CD4-positive, alpha-beta T cell treated with Interferon gamma for 1 hour (primary cell): Measurements from ENCODE around the gene PPP6R1.

Experiments used
- DNase-seq: peaks from one replicate; pipeline ENCODE4 v3.0.0-alpha.2; 2020

PPP6R1 gene

DNA sequence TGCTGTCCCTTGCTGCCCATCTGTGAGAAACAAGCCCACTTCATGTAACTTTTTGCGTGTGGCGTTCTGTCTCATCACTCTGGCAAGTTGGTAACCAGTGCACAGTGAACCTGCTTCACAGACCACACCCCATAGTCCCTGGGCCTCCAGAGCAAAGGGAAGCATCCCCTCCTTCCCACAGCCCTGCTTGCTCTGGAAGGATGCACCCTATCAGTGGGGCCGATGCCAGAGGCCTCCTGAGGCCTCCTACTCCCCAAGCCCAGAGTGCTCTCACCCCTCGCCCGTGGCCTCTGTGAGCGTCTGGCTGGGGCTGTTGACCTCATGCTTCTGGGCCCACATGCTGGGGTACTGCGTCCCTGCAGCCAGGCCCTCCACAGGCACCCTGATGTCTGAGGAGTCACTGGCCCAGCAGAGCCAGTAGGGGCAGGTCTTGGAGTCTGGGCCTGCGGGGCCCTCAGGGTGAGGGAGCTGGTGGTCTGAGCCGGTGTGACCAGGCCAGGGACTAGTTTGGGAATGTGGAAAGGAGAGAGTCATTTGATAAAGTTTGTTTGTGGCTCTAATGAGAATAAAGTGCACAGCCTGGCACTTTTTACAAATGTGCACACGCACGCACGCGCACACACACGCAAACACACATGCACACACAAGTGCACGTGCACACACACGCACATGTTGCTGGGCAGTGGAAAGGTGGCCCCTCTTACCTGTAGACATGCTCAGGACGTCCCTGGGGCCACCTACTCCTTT lies 35.4 kb downstream of the PPP6R1 start:
- DNase-seq, result no peak

- DNase-seq, result no peak
These were observed 38.3 kb downstream of the PPP6R1 start for GRCh38 chr19:55220525-55220924.

- DNase-seq, result peak; percentile 60
These were observed 42.2 kb downstream of the PPP6R1 start for GRCh38 chr19:55216461-55217198.

GRCh38 chr19:55213547-55213946 lies 45.3 kb downstream of the PPP6R1 start:
- DNase-seq, result no peak

GRCh38 chr19:55212447-55212846 lies 46.4 kb downstream of the PPP6R1 start:
- DNase-seq, result peak; percentile 28

- DNase-seq, result no peak
These were observed 48.9 kb downstream of the PPP6R1 start for GRCh38 chr19:55209693-55210472.

DNA sequence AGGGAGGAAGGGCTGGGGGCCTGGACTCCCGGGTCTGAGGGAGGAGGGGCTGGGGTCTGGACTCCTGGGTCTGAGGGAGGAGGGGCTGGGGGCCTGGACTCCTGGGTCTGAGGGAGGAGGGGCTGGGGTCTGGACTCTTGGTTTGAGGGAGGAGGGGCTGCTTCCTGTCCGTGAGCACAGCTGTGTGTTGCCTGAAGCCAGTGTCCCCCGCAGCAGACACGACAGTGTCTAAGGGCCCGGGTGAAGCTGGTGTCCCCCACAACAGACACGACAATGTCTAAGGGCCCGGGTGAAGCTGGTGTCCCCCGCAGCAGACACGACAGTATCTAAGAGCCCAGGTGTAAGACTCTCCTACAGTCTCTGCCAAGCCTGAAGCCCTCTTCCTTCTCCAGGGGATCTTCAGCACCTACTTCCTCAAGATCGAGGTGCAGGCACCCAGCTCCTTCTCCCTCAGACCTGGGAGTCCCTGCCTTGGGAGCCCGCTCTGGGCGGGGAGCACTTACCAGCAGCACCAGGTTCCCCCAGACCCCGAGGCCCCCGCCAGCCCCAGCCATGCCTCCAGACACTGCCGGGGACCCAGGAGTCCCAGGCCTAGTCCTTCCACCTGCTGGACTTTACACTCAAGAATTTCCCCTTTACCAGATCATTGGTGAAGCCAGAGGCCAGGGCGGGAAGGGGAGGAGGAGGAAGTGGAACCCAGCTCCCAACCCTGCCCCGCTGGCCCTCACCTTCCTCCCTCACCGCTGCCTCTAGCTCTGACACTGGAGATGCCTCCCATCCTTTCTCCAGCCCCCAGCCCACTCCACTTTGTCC lies 49.7 kb downstream of the PPP6R1 start, which contains the start of gene PTPRH:
TSS of gene PTPRH (minus strand) at position 622 of the 813 bp plus-strand sequence. CDS start at position 554, 68 bp downstream.
- no peak for DNase-seq

DNA sequence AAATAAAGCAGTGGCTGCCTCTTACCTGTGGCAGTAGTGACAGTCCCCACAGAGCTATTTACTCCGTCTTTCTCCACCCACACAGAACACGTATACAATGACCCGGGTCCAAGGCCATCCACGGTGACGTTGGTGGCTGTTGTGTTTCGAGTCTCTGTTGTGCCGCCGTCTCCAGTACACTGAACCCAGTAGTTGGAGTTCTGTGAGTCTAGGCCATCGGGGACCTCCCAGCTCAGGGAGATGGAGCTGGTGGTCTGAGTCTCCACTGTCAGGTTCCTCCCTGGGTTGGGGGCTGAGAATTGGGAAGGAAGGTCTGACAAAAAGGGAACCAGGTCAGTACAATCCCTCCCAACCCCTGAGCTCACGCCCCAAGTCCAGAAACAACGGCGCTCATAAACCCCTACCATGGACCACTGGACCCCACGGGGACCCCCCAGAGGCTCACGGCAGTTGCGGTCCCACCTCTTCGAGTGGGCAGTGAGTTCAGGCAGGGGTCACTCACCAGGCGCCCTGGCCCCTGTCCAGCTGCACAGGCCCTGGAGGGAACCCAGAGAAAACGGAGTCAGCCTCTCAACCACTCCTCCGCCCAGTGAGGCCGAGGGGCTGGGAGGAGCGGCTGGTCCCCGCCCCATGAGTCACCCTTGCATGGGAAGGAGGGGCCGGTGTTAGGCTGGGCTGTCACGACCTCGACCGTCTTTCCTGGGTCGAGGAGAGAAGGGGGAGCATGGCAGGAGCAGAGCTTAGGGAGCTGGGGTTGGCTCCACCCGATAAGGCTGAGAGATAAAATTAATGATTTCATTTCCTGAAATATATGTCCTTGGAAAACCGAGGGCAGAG lies 51.9 kb downstream of the PPP6R1 start:
- peak; percentile 45 for DNase-seq

DNA sequence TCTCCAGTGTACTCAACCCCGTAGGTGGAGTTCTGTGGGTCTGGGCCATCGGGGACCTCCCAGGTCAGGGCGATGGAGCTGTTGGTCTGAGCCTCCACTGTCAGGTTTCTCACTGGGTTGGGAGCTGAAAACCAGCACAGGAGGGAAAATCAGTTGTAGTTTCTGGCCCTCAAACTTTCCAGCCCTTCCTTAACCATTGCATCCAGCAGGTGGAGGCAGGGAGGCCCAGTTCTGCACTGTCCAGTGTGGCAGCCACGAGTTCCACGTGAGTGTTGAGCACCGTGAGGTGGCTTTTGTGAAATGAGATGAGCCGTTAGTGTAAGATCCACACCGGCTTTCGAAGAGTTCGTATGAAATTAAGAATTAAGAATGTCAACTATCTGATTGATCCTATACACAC lies 56.6 kb downstream of the PPP6R1 start:
- DNase-seq, result peak; percentile 9

DNA sequence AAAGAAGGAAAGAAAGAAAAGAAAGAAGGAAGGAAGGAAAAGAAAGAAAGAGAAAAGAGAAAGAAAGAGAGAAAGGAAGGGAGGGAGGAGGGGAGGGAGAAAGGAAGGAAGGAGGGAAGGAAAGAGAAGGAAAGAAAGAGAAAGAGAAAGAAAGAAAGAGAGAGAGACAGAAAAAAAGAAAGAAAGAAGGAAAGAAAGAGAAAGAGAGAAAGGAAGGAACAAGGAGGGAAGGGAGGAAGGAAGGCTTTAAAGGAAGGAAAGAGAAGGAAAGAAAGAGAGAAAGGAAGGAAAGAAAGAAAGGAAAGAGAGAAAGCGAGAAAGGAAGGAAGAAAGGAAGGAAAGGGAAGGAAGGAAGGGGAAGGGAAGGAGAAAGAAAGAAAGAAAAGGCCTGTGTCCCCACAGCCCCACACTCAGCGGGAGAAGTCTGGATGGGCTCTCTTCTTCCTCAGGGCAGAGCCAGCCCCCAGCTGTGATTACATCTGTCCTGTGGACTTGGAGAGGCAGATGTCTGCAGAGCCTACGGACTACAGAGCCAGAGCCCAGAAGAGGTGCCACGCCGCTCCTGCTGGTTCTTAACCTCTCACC lies 59.1 kb downstream of the PPP6R1 start:
- DNase-seq, result no peak

- DNase-seq, result no peak
These were observed 60.2 kb downstream of the PPP6R1 start for GRCh38 chr19:55198651-55199050.

DNA sequence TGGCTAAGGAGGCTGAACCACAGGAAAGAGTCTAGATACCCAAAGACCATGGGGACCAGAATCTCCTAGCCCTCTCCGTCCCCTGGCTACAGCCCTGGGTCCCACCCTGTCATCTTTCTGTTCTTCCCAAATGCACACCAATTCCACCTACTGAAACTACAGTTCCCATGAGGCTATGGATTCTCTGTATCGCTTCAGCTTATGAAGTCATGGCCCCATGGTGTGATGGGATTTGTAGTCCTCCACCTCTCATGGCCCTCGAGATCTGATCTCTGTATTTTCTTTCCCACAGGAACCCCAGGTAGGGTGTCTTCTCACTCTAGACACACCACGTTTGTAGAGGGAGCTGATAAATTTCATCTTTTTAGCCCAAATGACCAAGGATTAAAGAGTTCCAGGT lies 61.3 kb downstream of the PPP6R1 start:
- no peak for DNase-seq

DNA sequence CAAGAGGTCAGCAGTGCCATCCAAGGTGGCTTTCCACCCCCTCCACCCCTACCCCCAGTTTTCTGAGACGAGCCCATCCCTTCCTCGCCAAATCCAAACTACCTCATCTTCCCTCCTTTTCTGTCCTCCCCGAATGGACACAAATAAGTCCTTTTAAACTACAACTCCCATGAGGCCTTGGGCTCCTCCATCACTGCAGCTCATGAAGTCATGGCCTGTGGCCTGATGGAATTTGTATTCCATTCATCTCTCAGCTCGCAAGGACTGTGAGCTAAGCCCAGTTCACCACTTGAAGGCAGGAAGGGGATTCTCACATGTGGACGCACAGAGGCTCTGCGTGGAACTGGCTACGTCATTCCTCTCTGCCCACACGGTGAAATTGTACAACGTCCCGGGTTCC lies 62.0 kb downstream of the PPP6R1 start:
- DNase-seq, result no peak

DNA sequence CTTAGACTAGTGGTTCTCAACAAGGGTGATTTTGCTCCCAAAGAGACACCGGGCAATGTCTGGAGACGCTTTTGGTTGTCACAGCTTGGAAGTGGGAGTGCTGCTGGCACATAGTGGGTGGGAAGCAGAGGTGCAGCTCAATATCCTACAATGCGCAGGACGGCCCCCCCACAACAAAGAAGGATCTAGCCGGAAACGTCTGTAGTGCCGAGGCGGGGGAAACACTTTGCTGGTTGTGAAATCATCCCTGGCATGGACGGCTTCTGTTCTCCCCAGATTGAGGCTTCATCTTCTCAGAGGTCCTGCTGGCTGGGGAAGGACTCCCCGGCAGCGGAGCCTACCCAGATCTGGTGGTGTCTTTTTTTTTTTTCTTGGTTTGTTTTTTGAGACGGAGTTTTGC lies 65.3 kb downstream of the PPP6R1 start:
- no peak for DNase-seq

GRCh38 chr19:55189403-55189835 lies 69.4 kb downstream of the PPP6R1 start:
- no peak for DNase-seq

DNA sequence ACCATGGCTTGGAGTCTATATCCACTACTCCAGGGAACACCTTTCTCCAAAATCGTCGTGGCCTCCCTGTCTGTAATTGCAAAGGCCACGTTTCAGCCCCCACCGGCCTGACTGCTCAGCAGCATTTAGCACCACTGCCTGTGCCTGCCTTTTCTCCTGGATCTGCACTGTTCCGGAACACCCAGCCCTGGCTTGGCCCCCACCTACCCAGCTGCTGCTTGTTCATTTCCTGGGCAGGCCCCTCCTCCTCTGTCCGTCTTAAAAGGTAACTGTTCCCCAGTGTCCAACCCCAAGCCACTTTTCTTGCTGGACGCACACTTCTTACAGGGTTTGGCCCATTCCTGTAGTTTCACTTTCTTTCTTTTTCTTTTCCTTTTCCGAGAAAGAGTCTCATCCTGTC lies 70.2 kb downstream of the PPP6R1 start:
- DNase-seq, result no peak

DNA sequence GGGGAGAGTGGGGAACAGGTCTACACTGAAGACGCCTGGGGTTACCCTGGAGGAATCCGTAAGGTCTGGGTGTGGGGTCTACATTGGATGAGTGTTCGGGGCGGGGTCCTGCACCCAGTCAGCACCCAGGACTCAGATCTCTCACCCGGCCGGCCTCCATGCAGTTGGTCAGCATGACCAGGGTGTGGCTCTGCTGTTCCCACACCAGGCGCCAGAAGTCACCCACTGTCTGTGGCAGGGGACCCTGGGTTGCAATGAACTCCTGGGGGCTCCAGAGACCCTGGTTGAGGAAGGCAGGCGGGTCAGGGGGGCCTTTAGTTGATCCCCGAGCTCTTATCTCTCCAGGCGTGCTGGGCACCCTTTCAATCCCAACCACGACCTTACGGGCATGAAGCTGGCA lies 72.7 kb downstream of the PPP6R1 start:
- no peak for DNase-seq

DNA sequence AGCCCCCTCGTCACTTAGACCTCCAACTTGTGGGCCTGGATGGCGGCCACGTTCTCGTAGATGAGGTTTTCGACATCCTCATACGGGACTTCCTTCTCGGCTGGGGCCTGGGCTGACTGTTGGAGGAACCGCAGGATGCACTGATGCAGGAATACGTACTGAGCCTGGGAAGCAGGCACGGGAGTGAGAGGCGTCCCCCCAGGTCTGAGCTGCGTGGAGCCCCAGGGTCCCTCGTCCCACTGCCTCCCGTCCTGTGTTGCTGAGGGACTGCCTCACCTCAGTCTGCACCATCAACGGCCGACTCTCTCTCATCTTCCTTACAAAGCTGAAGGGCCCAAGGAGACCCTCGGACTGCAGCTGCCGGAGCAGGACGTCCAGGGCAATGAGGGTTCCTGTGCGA lies 77.1 kb downstream of the PPP6R1 start:
- DNase-seq, result no peak
